MM.1S (cell line): ENCODE measurements around the gene TLR4.

ENCODE experiments used
- DNase-seq: peaks from one replicate; pipeline ENCODE4 v3.0.0-alpha.2; 2015
- H2AFZ ChIP-seq: fragments of 300-600 bp; sonication (generic); 2 replicates; pipeline ENCODE4 v1.6.0; 2016; ENCODE audit warnings: antibody characterized with exemption, low read length
- H3F3A ChIP-seq: fragments of 300-600 bp; sonication (generic); 2 replicates; pipeline ENCODE4 v1.6.1; 2016; ENCODE audit warnings: mild to moderate bottlenecking, antibody characterized with exemption, low read length, moderate library complexity, mixed read lengths; ENCODE audit not compliant: insufficient read depth
- H3K27ac ChIP-seq: fragments of 300-600 bp; sonication (generic); 2 replicates; pipeline ENCODE4 v1.5.1; 2016; ENCODE audit warnings: mild to moderate bottlenecking, low read length
- H3K27me3 ChIP-seq: fragments of 300-600 bp; sonication (generic); replicated peaks from 2 replicates; pipeline ENCODE4 v1.6.0; 2016; ENCODE audit warnings: low read length; ENCODE audit not compliant: insufficient read depth
- H3K36me3 ChIP-seq: fragments of 300-600 bp; sonication (generic); replicated peaks from 2 replicates; pipeline ENCODE4 v1.6.1; 2016; ENCODE audit warnings: mild to moderate bottlenecking, low read length, mixed read lengths; ENCODE audit not compliant: insufficient read depth
- H3K4me1 ChIP-seq: fragments of 300-600 bp; sonication (generic); 2 replicates; pipeline ENCODE4 v1.6.1; 2016; ENCODE audit warnings: low read length, mixed read lengths
- H3K4me2 ChIP-seq: fragments of 300-600 bp; sonication (generic); 2 replicates; pipeline ENCODE4 v1.6.0; 2016; ENCODE audit warnings: low read depth, low read length
- H3K4me3 ChIP-seq: fragments of 300-600 bp; sonication (generic); 2 replicates; pipeline ENCODE4 v1.5.1; 2016; ENCODE audit warnings: low read length, mixed read lengths
- H3K79me2 ChIP-seq: fragments of 300-600 bp; sonication (generic); 2 replicates; pipeline ENCODE4 v1.6.1; 2016; ENCODE audit warnings: mixed run types, low read length, mixed read lengths
- H3K9ac ChIP-seq: fragments of 300-600 bp; sonication (generic); 2 replicates; pipeline ENCODE4 v1.6.1; 2016; ENCODE audit warnings: low read length, mixed read lengths
- H3K9me2 ChIP-seq: fragments of 300-600 bp; sonication (generic); replicated peaks from 2 replicates; pipeline ENCODE4 v1.6.1; 2016; ENCODE audit warnings: mild to moderate bottlenecking, low read length, mixed read lengths; ENCODE audit not compliant: insufficient read depth
- H3K9me3 ChIP-seq: fragments of 300-600 bp; sonication (generic); replicated peaks from 2 replicates; pipeline ENCODE4 v1.6.1; 2016; ENCODE audit warnings: mild to moderate bottlenecking, low read length, mixed read lengths; ENCODE audit not compliant: insufficient read depth
- H4K20me1 ChIP-seq: fragments of 300-600 bp; sonication (generic); 2 replicates; pipeline ENCODE4 v1.6.1; 2016; ENCODE audit warnings: mild to moderate bottlenecking, low read length, moderate library complexity, mixed read lengths; ENCODE audit not compliant: insufficient read depth
- EZH2 ChIP-seq: fragments of 300-600 bp; sonication (generic); optimal IDR thresholded peaks from 2 replicates; pipeline ENCODE3; 2017; ENCODE audit warnings: low read depth, mild to moderate bottlenecking, antibody characterized with exemption, low read length, mixed read lengths
- EZH2phosphoT487 ChIP-seq: fragments of 300-600 bp; sonication (generic); IDR thresholded peaks from 2 replicates; pipeline ENCODE4 v1.6.1; 2018; ENCODE audit warnings: antibody characterized with exemption, low read length
- TF ChIP-seq, protein P1 (sequence below): fragments of 300-600 bp; sonication (generic); IDR thresholded peaks from 2 replicates; pipeline ENCODE4 v1.5.1; 2016; ENCODE audit warnings: antibody characterized with exemption, low read length, mixed read lengths

TLR4 gene

DNA sequence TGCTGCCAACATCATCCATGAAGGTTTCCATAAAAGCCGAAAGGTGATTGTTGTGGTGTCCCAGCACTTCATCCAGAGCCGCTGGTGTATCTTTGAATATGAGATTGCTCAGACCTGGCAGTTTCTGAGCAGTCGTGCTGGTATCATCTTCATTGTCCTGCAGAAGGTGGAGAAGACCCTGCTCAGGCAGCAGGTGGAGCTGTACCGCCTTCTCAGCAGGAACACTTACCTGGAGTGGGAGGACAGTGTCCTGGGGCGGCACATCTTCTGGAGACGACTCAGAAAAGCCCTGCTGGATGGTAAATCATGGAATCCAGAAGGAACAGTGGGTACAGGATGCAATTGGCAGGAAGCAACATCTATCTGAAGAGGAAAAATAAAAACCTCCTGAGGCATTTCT lies 10.1 kb downstream of the TLR4 start:
- Histone ChIP-seq H3F3A (no peaks in the 10 kb centered on the region), H3K4me1 (peaks cover 17% of the 10 kb centered on the region), H2AFZ (no peak overlapping the region), H3K9ac (no peak overlapping the region), H3K9me3 (no peaks in the 10 kb centered on the region), H3K27me3 (no peaks in the 10 kb centered on the region), H3K4me2 (no peak overlapping the region), H3K4me3 (no peak overlapping the region), H3K79me2 (no peaks in the 10 kb centered on the region), H3K27ac (no peak overlapping the region), H3K9me2 (no peaks in the 10 kb centered on the region), H4K20me1 (no peaks in the 10 kb centered on the region), H3K36me3 (no peaks in the 10 kb centered on the region)
- no peak for DNase-seq
- TF ChIP-seq EZH2phosphoT487, result no peak
- TF ChIP-seq, protein P1, sequence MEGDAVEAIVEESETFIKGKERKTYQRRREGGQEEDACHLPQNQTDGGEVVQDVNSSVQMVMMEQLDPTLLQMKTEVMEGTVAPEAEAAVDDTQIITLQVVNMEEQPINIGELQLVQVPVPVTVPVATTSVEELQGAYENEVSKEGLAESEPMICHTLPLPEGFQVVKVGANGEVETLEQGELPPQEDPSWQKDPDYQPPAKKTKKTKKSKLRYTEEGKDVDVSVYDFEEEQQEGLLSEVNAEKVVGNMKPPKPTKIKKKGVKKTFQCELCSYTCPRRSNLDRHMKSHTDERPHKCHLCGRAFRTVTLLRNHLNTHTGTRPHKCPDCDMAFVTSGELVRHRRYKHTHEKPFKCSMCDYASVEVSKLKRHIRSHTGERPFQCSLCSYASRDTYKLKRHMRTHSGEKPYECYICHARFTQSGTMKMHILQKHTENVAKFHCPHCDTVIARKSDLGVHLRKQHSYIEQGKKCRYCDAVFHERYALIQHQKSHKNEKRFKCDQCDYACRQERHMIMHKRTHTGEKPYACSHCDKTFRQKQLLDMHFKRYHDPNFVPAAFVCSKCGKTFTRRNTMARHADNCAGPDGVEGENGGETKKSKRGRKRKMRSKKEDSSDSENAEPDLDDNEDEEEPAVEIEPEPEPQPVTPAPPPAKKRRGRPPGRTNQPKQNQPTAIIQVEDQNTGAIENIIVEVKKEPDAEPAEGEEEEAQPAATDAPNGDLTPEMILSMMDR, result peak; percentile 32

DNA sequence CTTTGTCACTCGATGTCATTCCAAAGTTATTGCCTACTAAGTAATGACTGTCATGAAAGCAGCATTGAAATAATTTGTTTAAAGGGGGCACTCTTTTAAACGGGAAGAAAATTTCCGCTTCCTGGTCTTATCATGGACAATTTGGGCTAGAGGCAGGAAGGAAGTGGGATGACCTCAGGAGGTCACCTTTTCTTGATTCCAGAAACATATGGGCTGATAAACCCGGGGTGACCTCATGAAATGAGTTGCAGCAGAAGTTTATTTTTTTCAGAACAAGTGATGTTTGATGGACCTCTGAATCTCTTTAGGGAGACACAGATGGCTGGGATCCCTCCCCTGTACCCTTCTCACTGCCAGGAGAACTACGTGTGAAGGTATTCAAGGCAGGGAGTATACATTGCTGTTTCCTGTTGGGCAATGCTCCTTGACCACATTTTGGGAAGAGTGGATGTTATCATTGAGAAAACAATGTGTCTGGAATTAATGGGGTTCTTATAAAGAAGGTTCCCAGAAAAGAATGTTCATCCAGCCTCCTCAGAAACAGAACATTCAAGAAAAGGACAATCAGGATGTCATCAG lies 11.3 kb downstream of the TLR4 start:
- Histone ChIP-seq H3K4me2 (no peak overlapping the region), H3K27me3 (no peaks in the 10 kb centered on the region), H3K27ac (no peak overlapping the region), H3F3A (no peaks in the 10 kb centered on the region), H3K4me3 (no peak overlapping the region), H3K9me3 (no peaks in the 10 kb centered on the region), H3K9ac (no peak overlapping the region), H3K9me2 (no peaks in the 10 kb centered on the region), H3K79me2 (no peaks in the 10 kb centered on the region), H3K4me1 (peaks cover 17% of the 10 kb centered on the region), H3K36me3 (no peaks in the 10 kb centered on the region), H4K20me1 (no peaks in the 10 kb centered on the region), H2AFZ (no peak overlapping the region)
- no peak for DNase-seq
- TF ChIP-seq, protein P1, result no peak
- TF ChIP-seq EZH2phosphoT487 (no peak), EZH2 (no peak)

DNA sequence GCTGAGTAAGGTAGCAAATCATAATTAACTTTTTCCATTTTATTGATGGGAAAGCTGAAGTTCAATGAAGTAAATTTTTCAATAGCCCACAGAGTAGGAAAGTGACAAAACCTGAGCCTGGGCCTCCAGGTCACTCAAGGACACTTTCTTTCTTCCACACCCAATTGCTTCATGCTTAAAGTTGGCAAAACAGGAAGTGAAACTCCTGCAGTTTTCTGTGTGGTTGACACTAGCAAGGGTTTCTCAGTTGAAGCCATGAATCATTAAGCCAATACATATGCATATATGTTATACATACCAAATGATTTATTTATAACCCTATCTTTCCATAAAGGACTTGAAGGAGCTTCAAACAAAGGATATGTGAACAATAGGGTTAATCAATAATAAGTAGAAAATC lies 13.9 kb downstream of the TLR4 start:
- H3K27ac ChIP-seq, result no peak overlapping the region
- H3F3A ChIP-seq, result peaks cover 9% of the 10 kb centered on the region; the same call in 1 of the 2 replicates
- no peaks in the 10 kb centered on the region for H4K20me1 ChIP-seq
- H2AFZ ChIP-seq, result no peak overlapping the region
- peak; percentile 89 for DNase-seq
- H3K4me3 ChIP-seq, result no peak overlapping the region
- peak overlapping the region; percentile 35; the same call in 1 of the 2 replicates for H3K4me2 ChIP-seq
- H3K9ac ChIP-seq, result no peak overlapping the region
- H3K4me1 ChIP-seq, result peaks cover 30% of the 10 kb centered on the region
- TF ChIP-seq, protein P1, result no peak
- TF ChIP-seq EZH2, result no peak
- no peak for TF ChIP-seq EZH2phosphoT487
- H3K27me3 ChIP-seq, result no peaks in the 10 kb centered on the region
- no peaks in the 10 kb centered on the region for H3K9me3 ChIP-seq
- H3K79me2 ChIP-seq, result no peaks in the 10 kb centered on the region
- H3K36me3 ChIP-seq, result no peaks in the 10 kb centered on the region
- no peaks in the 10 kb centered on the region for H3K9me2 ChIP-seq
